Measurements from ENCODE around the gene IFITM10. TPM values are rescaled to one million over a fixed set of nuclear protein-coding genes. Genes with fewer than 3 reads are reported as not detected.

IFITM10 gene
- total RNA-seq, 1 donor = 0.43 TPM

DNA sequence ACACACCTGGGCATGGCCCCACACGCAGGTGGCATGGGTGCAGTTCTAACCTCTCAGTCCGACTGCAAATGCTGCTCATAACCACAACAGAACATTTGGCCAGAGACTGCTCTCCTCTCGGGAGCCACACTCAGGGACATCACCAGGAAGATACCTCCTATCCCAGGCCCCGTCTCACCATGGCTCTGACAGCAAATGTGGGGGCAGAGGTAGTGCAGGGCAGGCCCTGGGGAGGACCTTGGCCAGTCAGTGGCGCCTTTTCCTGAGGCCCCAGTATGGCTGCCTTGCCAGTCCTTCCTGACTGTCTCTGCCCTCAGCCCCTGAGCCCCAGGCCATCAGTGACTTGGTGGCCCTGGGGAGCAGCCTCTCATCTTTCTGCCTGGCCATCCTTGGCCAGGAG is 50.6 kb downstream of the IFITM10 start:
- no peak overlapping the region for H3K4me3 ChIP-seq (ENCODE audit: low read depth, low read length)
- DNase-seq (ENCODE audit: low read depth) = no peak
- TF ChIP-seq, protein P1, sequence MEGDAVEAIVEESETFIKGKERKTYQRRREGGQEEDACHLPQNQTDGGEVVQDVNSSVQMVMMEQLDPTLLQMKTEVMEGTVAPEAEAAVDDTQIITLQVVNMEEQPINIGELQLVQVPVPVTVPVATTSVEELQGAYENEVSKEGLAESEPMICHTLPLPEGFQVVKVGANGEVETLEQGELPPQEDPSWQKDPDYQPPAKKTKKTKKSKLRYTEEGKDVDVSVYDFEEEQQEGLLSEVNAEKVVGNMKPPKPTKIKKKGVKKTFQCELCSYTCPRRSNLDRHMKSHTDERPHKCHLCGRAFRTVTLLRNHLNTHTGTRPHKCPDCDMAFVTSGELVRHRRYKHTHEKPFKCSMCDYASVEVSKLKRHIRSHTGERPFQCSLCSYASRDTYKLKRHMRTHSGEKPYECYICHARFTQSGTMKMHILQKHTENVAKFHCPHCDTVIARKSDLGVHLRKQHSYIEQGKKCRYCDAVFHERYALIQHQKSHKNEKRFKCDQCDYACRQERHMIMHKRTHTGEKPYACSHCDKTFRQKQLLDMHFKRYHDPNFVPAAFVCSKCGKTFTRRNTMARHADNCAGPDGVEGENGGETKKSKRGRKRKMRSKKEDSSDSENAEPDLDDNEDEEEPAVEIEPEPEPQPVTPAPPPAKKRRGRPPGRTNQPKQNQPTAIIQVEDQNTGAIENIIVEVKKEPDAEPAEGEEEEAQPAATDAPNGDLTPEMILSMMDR (IDR thresholded peaks at IDR 0.05; ENCODE audit: insufficient read depth, low read depth, low read length) = no peak

GRCh38 chr11:1696608-1697570 is 53.5 kb downstream of the IFITM10 start, which contains the start of gene KRTAP5-6:
Gene KRTAP5-6, plus strand, starts transcription at chr11:1697195. Its CDS starts 51 bp downstream, at chr11:1697246.
- no peak within 1 kb of the TSS for H3K4me3 ChIP-seq (ENCODE audit: low read depth, low read length)
- no peak for DNase-seq (ENCODE audit: low read depth)
- TF ChIP-seq, protein P1 (IDR thresholded peaks at IDR 0.05; ENCODE audit: insufficient read depth, low read depth, low read length) = no peak

- TF ChIP-seq, protein P1 (IDR thresholded peaks at IDR 0.05; ENCODE audit: insufficient read depth, low read depth, low read length) = no peak
- no peak for DNase-seq (ENCODE audit: low read depth)
- no peak overlapping the region for H3K4me3 ChIP-seq (ENCODE audit: low read depth, low read length)
These were observed 54.8 kb downstream of the IFITM10 start for GRCh38 chr11:1695548-1696108.

- no peak for DNase-seq (ENCODE audit: low read depth)
- no peak overlapping the region for H3K4me3 ChIP-seq (ENCODE audit: low read depth, low read length)
- TF ChIP-seq, protein P1 (IDR thresholded peaks at IDR 0.05; ENCODE audit: insufficient read depth, low read depth, low read length) = no peak
These were observed 55.4 kb downstream of the IFITM10 start for GRCh38 chr11:1694846-1695547.

- TF ChIP-seq, protein P1 (IDR thresholded peaks at IDR 0.05; ENCODE audit: insufficient read depth, low read depth, low read length) = peak; percentile 86
- no peak overlapping the region for H3K4me3 ChIP-seq (ENCODE audit: low read depth, low read length)
- peak; percentile 67 for DNase-seq (ENCODE audit: low read depth)
These were observed 56.1 kb downstream of the IFITM10 start for GRCh38 chr11:1694064-1694845.
